IMR-90 (cell line): ENCODE data around the gene ASAP2. TPM values are rescaled to one million over a fixed set of nuclear protein-coding genes. Genes with fewer than 3 reads are reported as not detected.

Experiments used
- ATAC-seq: fragments of 200-7000 bp; cut with Tn5 transposase; 2 replicates; pipeline ENCODE4 v1.9.1; 2020; ENCODE audit warnings: low read depth, mild to moderate bottlenecking, moderate library complexity
- BruUV-seq: library from RNA; stranded (reverse); fragments of 400-500 nt; replicated peaks from 2 replicates; lab custom pipeline; 2021; lab: Mats Ljungman, UMichigan
- CTCF ChIA-PET: fragments of 300-600 bp; formaldehyde crosslinking; extraction: SDS; loops from one replicate; lab custom pipeline; 2021; ENCODE audit warnings: antibody characterized with exemption; lab: Yijun Ruan, JAX
- POLR2A ChIA-PET: fragments of 300-600 bp; sonication (Branson Sonifier 250); formaldehyde crosslinking; loops from one replicate; lab custom pipeline; 2022; ENCODE audit warnings: antibody characterized with exemption; ENCODE audit not compliant: unreplicated experiment; lab: Charles Lee
- DNase-seq: peaks from one replicate; pipeline ENCODE4 v3.0.0; 2013
- H2AFZ ChIP-seq: replicated peaks from 2 replicates; pipeline ENCODE3; 2013; ENCODE audit warnings: low read length, mild to moderate bottlenecking; ENCODE audit not compliant: poor library complexity
- H2AK5ac ChIP-seq: 2 replicates; pipeline ENCODE4 v1.6.1; 2013; ENCODE audit warnings: low read depth, low read length, inconsistent platforms
- H2AK9ac ChIP-seq: replicated peaks from 2 replicates; pipeline ENCODE3; 2013; ENCODE audit warnings: mild to moderate bottlenecking, low read depth, low read length, moderate library complexity; ENCODE audit not compliant: poor library complexity
- H2BK120ac ChIP-seq: 2 replicates; pipeline ENCODE4 v1.6.1; 2013; ENCODE audit warnings: low read depth, low read length, inconsistent platforms
- H2BK15ac ChIP-seq: 3 replicates; pipeline ENCODE4 v1.6.1; 2013; ENCODE audit warnings: low read depth, low read length, inconsistent platforms
- H2BK20ac ChIP-seq: 2 replicates; pipeline ENCODE4 v1.6.1; 2013; ENCODE audit warnings: low read depth, mild to moderate bottlenecking, inconsistent platforms, low read length, moderate library complexity
- H2BK5ac ChIP-seq: 2 replicates; pipeline ENCODE4 v1.6.1; 2013; ENCODE audit warnings: mild to moderate bottlenecking, low read depth, low read length, inconsistent platforms; ENCODE audit not compliant: poor library complexity, severe bottlenecking
- H3K14ac ChIP-seq: replicated peaks from 2 replicates; pipeline ENCODE4 v1.6.1; 2013; ENCODE audit warnings: low read depth, low read length, inconsistent platforms
- H3K18ac ChIP-seq: 2 replicates; pipeline ENCODE4 v1.6.1; 2013; ENCODE audit warnings: low read depth, low read length, control low read depth
- H3K23ac ChIP-seq: 2 replicates; pipeline ENCODE4 v1.6.1; 2013; ENCODE audit warnings: low read depth, low read length, inconsistent platforms
- H3K27ac ChIP-seq: 2 replicates; pipeline ENCODE4 v1.5.1; 2013; ENCODE audit warnings: mild to moderate bottlenecking, control low read depth, low read length; ENCODE audit not compliant: insufficient read depth
- H3K27me3 ChIP-seq: 2 replicates; pipeline ENCODE4 v1.6.1; 2013; ENCODE audit warnings: low read length; ENCODE audit not compliant: control insufficient read depth, insufficient read depth
- H3K36me3 ChIP-seq: 2 replicates; pipeline ENCODE4 v1.6.1; 2013; ENCODE audit warnings: low read length, mixed read lengths; ENCODE audit not compliant: control insufficient read depth, insufficient read depth
- H3K4ac ChIP-seq: 2 replicates; pipeline ENCODE4 v1.6.1; 2013; ENCODE audit warnings: low read depth, low read length, inconsistent platforms
- H3K4me1 ChIP-seq: 2 replicates; pipeline ENCODE4 v1.6.1; 2013; ENCODE audit warnings: low read length, mixed read lengths; ENCODE audit not compliant: control insufficient read depth, insufficient read depth
- H3K4me2 ChIP-seq: 2 replicates; pipeline ENCODE4 v1.6.1; 2013; ENCODE audit warnings: low read depth, mild to moderate bottlenecking, control low read depth, low read length, moderate library complexity
- H3K4me3 ChIP-seq: 2 replicates; pipeline ENCODE4 v1.5.1; 2013; ENCODE audit warnings: low read depth, mild to moderate bottlenecking, control low read depth, low read length, moderate library complexity; ENCODE audit not compliant: insufficient read depth
- H3K56ac ChIP-seq: 2 replicates; pipeline ENCODE4 v1.6.1; 2013; ENCODE audit warnings: low read length, inconsistent platforms; ENCODE audit not compliant: insufficient read depth; ENCODE audit errors: extremely low read depth
- H3K79me1 ChIP-seq, 2 experiments: 2 replicates each; pipeline ENCODE4 v1.6.1; 2013; ENCODE audit warnings: low read length in 2 of 2, inconsistent platforms in 1 of 2, low read depth in 1 of 2
- H3K9ac ChIP-seq: 2 replicates; pipeline ENCODE4 v1.6.1; 2013; ENCODE audit warnings: low read depth, low read length, control low read depth
- H3K9me1 ChIP-seq: 2 replicates; pipeline ENCODE4 v1.6.1; 2013; ENCODE audit warnings: low read length, inconsistent platforms; ENCODE audit not compliant: insufficient read depth
- H3K9me3 ChIP-seq: 2 replicates; pipeline ENCODE4 v1.6.1; 2013; ENCODE audit warnings: low read length; ENCODE audit not compliant: control insufficient read depth, insufficient read depth
- H4K20me1 ChIP-seq: 2 replicates; pipeline ENCODE4 v1.6.1; 2013; ENCODE audit warnings: low read length, inconsistent platforms; ENCODE audit not compliant: insufficient read depth
- H4K5ac ChIP-seq: 2 replicates; pipeline ENCODE4 v1.6.1; 2013; ENCODE audit warnings: mild to moderate bottlenecking, low read depth, low read length, control low read depth
- H4K8ac ChIP-seq, 2 experiments: 2 replicates each; pipeline ENCODE4 v1.6.1; 2013; ENCODE audit warnings: low read depth in 2 of 2, low read length in 2 of 2, control low read depth in 1 of 2, inconsistent platforms in 1 of 2
- H4K91ac ChIP-seq: 2 replicates; pipeline ENCODE4 v1.6.1; 2013; ENCODE audit warnings: low read depth, low read length, inconsistent platforms; ENCODE audit not compliant: insufficient read depth
- BHLHE40 ChIP-seq: fragments of 150-350 bp; IDR thresholded peaks from 2 replicates; pipeline ENCODE4 v1.6.1; 2016; ENCODE audit warnings: mild to moderate bottlenecking, low read depth, low read length
- CEBPB ChIP-seq: IDR thresholded peaks from 2 replicates; pipeline ENCODE4 v1.6.1; 2012; ENCODE audit warnings: low read depth, low read length, improper control_type of control experiment
- CHD1 ChIP-seq: IDR thresholded peaks from 2 replicates; pipeline ENCODE4 v1.6.1; 2012; ENCODE audit warnings: low read depth, low read length, improper control_type of control experiment
- FOS ChIP-seq: fragments of 150-350 bp; IDR thresholded peaks from 2 replicates; pipeline ENCODE4 v1.6.1; 2016; ENCODE audit warnings: low read depth, low read length
- MAFK ChIP-seq: IDR thresholded peaks from 2 replicates; pipeline ENCODE4 v1.6.1; 2012; ENCODE audit warnings: low read depth, low read length, improper control_type of control experiment
- MAZ ChIP-seq: IDR thresholded peaks from 2 replicates; pipeline ENCODE4 v1.6.1; 2012; ENCODE audit warnings: low read depth, mild to moderate bottlenecking, low read length, improper control_type of control experiment, moderate library complexity, borderline replicate concordance
- MXI1 ChIP-seq: IDR thresholded peaks from 2 replicates; pipeline ENCODE4 v1.6.1; 2012; ENCODE audit warnings: low read depth, mild to moderate bottlenecking, low read length, moderate library complexity, borderline replicate concordance
- NFE2L2 ChIP-seq: fragments of 150-350 bp; IDR thresholded peaks from 2 replicates; pipeline ENCODE4 v1.6.1; 2016; ENCODE audit warnings: low read depth, mild to moderate bottlenecking, low read length
- POLR2A ChIP-seq: IDR thresholded peaks from 2 replicates; pipeline ENCODE4 v1.6.1; 2012; ENCODE audit warnings: mild to moderate bottlenecking, low read depth, low read length
- RAD21 ChIP-seq: IDR thresholded peaks from 2 replicates; pipeline ENCODE4 v1.6.1; 2012; ENCODE audit warnings: low read length, improper control_type of control experiment
- RCOR1 ChIP-seq: IDR thresholded peaks from 2 replicates; pipeline ENCODE4 v1.6.1; 2012; ENCODE audit warnings: mild to moderate bottlenecking, low read length, improper control_type of control experiment; ENCODE audit not compliant: insufficient replicate concordance
- RFX5 ChIP-seq: IDR thresholded peaks from 2 replicates; pipeline ENCODE4 v1.8.0; 2012; ENCODE audit warnings: low read depth, mild to moderate bottlenecking, low read length, moderate library complexity
- SMC3 ChIP-seq: fragments of 150-350 bp; IDR thresholded peaks from 2 replicates; pipeline ENCODE4 v1.6.1; 2016; ENCODE audit warnings: low read depth, mild to moderate bottlenecking, antibody characterized with exemption, low read length, moderate library complexity
- WGBS, 2 experiments: methylation state at CpG; one replicate each; pipeline versions ENCODE4 v1.1.5 to v1.1.7; 2013; ENCODE audit warnings: missing lambda C conversion rate in 2 of 2; ENCODE audit not compliant: insufficient read length in 1 of 2; ENCODE audit errors: extremely low coverage in 2 of 2; 5-methylcytosine and 5-hydroxymethylcytosine counted together
- dilution Hi-C: fragments of 300-500 bp; cut with HindIII; formaldehyde crosslinking; loops from one replicate; pipeline ENCODE4 v1.14.3; 2018; ENCODE audit warnings: low sequenced_read_pairs; ENCODE audit not compliant: unreplicated experiment
- in situ Hi-C: fragments of 300-500 bp; cut with MboI; formaldehyde crosslinking; loops from 3 replicates; pipeline ENCODE4 v1.14.3; 2019; ENCODE audit warnings: low sequenced_read_pairs, inconsistent platforms, mixed read lengths
- intact Hi-C: fragments of 100-400 bp; cut with micrococcal nuclease; formaldehyde crosslinking; loops from 2 replicates; pipeline ENCODE4 v1.10.0; 2022
- polyA plus RNA-seq, 3 experiments: library from polyadenylated mRNA; depleted of rRNA; stranded (reverse); fragments of >200 nt; gene quantifications; 2 replicates each; pipeline ENCODE4 v1.2.3, GENCODE V29; 2012; ENCODE audit warnings: low replicate concordance in 1 of 3
- total RNA-seq: library from RNA; depleted of rRNA; stranded (reverse); fragments of >200 nt; gene quantifications from 2 replicates; pipeline ENCODE4 v1.2.3, GENCODE V29; 2012
- TF ChIP-seq, protein P1 (sequence below): conservative IDR thresholded peaks from 2 replicates; pipeline ENCODE4 v1.5.1; 2012; ENCODE audit warnings: mild to moderate bottlenecking, low read depth, low read length, improper control_type of control experiment
- TF ChIP-seq, protein P2 (sequence below): fragments of 150-350 bp; IDR thresholded peaks from 2 replicates; pipeline ENCODE4 v1.6.1; 2017; ENCODE audit warnings: mild to moderate bottlenecking, antibody characterized with exemption, low read length, low read depth
- TF ChIP-seq, protein P3 (sequence below): fragments of 150-350 bp; IDR thresholded peaks from 2 replicates; pipeline ENCODE4 v1.6.1; 2016; ENCODE audit warnings: low read depth, mild to moderate bottlenecking, low read length, moderate library complexity, borderline replicate concordance

ASAP2 gene
- total and polyA plus RNA-seq, 2 of the 4 experiments (the other 2 are of a cell fraction) = 19.7 to 28.1 TPM

DNA sequence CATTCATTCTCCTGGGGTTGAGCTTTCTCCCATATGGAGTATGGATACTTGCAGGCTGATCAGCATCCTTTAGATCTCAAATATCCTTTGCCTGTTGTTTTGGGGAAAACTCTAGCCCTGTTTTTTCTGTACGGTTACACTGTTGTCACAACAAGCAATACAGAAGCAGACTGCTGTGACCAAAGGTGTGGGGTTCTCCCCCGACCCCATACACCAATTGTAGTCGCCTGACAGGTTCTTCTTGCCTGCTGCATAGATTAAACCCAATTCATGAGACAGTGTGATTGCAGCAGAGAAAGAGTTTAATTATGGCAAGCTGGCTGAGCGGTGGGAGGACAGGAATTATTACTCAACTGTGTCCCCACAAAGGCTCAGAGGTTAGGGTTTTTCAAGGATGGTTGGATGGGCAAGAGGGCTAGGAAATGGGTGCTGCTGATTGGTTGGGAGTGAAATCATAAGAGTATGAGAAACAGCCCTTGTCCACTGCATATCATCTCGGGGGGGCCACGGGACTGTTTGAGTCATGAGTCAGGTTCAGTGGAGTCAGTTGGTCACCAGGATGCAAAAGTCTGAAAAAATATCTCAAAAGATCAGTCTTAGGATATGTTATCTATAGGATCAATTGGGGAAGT, 176.1 kb downstream of the ASAP2 start:
- in situ Hi-C loops = no loop called here
- H3K4me2 ChIP-seq = no peak overlapping the region
- H2BK20ac ChIP-seq = no peak overlapping the region
- WGBS, 2 experiments = 100% methylated on average over 1 of the region's 6 CpGs; no CpG with 5 or more reads in 1 of the 2 experiments
- no peak overlapping the region for H2AK9ac ChIP-seq
- no peak for ATAC-seq
- H3K9me3 ChIP-seq = no peaks in the 10 kb centered on the region
- H3K14ac ChIP-seq = no peak overlapping the region; the same call in 1 of the 2 replicates
- peak; percentile 52 for DNase-seq
- H4K5ac ChIP-seq = no peak overlapping the region
- H4K8ac ChIP-seq = no peak overlapping the region
- peaks cover 31% of the 10 kb centered on the region for H3K4me1 ChIP-seq
- no peak for TF ChIP-seq CEBPB
- TF ChIP-seq NFE2L2 = no peak
- TF ChIP-seq, protein P1, sequence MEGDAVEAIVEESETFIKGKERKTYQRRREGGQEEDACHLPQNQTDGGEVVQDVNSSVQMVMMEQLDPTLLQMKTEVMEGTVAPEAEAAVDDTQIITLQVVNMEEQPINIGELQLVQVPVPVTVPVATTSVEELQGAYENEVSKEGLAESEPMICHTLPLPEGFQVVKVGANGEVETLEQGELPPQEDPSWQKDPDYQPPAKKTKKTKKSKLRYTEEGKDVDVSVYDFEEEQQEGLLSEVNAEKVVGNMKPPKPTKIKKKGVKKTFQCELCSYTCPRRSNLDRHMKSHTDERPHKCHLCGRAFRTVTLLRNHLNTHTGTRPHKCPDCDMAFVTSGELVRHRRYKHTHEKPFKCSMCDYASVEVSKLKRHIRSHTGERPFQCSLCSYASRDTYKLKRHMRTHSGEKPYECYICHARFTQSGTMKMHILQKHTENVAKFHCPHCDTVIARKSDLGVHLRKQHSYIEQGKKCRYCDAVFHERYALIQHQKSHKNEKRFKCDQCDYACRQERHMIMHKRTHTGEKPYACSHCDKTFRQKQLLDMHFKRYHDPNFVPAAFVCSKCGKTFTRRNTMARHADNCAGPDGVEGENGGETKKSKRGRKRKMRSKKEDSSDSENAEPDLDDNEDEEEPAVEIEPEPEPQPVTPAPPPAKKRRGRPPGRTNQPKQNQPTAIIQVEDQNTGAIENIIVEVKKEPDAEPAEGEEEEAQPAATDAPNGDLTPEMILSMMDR = no peak
- TF ChIP-seq, protein P2, sequence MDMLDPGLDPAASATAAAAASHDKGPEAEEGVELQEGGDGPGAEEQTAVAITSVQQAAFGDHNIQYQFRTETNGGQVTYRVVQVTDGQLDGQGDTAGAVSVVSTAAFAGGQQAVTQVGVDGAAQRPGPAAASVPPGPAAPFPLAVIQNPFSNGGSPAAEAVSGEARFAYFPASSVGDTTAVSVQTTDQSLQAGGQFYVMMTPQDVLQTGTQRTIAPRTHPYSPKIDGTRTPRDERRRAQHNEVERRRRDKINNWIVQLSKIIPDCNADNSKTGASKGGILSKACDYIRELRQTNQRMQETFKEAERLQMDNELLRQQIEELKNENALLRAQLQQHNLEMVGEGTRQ = no peak
- no peak for TF ChIP-seq RCOR1
- no peak for TF ChIP-seq RFX5
- TF ChIP-seq, protein P3, sequence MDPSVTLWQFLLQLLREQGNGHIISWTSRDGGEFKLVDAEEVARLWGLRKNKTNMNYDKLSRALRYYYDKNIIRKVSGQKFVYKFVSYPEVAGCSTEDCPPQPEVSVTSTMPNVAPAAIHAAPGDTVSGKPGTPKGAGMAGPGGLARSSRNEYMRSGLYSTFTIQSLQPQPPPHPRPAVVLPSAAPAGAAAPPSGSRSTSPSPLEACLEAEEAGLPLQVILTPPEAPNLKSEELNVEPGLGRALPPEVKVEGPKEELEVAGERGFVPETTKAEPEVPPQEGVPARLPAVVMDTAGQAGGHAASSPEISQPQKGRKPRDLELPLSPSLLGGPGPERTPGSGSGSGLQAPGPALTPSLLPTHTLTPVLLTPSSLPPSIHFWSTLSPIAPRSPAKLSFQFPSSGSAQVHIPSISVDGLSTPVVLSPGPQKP = no peak
- no peak for TF ChIP-seq RAD21
- no peak for TF ChIP-seq MAFK
- TF ChIP-seq POLR2A = no peak
- no peak for TF ChIP-seq SMC3
- TF ChIP-seq CHD1 = no peak
- TF ChIP-seq FOS = no peak
- TF ChIP-seq MXI1 = no peak
- no peak for TF ChIP-seq BHLHE40
- TF ChIP-seq MAZ = no peak
- no peak overlapping the region for H3K9ac ChIP-seq
- H3K9me1 ChIP-seq = peaks cover 34% of the 10 kb centered on the region
- dilution Hi-C loops = no loop called here
- no peak overlapping the region for H3K27ac ChIP-seq
- CTCF ChIA-PET = interaction anchor here (0.8 kb wide), 1 partner anchor 240 kb away, joined by 3 read pairs; no protein-coding TSS in a partner anchor
- H3K23ac ChIP-seq = no peak overlapping the region
- H3K79me1 ChIP-seq = peaks cover 13 to 67% of the 10 kb centered on the region in 2 experiments
- intact Hi-C loops = no loop called here
- H4K20me1 ChIP-seq = peaks cover 8% of the 10 kb centered on the region; the same call in 1 of the 2 replicates
- no TSS peak for BruUV-seq
- H3K4me3 ChIP-seq = no peak overlapping the region
- no peaks in the 10 kb centered on the region for H3K27me3 ChIP-seq
- no peak overlapping the region for H3K56ac ChIP-seq
- H4K91ac ChIP-seq = no peak overlapping the region
- H3K4ac ChIP-seq = no peak overlapping the region; the same call in 1 of the 2 replicates
- no peak overlapping the region for H2BK15ac ChIP-seq
- H2BK120ac ChIP-seq = no peak overlapping the region
- POLR2A ChIA-PET = no interaction called here
- H2AFZ ChIP-seq = no peak overlapping the region
- no peak overlapping the region for H2BK5ac ChIP-seq
- no peak overlapping the region for H3K18ac ChIP-seq
- peaks cover 28% of the 10 kb centered on the region for H3K36me3 ChIP-seq
- peak overlapping the region; percentile 44 for H2AK5ac ChIP-seq
